Activated T-cell treated with anti-CD3 and anti-CD28 coated beads for 24 hours (primary cell): Measurements from ENCODE around the gene BBS5.

Source experiments
- DNase-seq: peaks from one replicate; pipeline ENCODE4 v3.0.0-alpha.2; 2020; ENCODE audit warnings: low read depth

BBS5 gene

DNA sequence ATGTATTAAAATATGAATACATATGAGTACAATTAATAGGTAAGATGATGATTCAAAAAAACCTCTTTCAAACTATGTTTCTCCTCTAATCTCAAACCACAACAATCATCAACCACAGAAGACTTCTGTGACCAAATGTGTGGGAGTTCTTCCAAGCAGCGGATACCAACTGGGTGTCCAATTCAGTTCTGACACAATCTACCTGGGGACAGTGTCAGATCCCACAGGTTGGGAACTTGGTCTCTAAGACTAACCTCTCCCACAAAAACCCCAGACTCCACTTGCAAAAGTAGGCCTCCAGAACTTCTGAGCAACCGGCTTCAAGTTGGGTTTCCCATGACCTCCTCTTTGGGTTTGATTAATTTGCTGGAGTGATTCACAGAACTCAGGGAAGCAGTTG lies 67.5 kb downstream of the BBS5 start:
- no peak for DNase-seq
